Measurements from ENCODE around the gene WDR35.

WDR35 gene

DNA sequence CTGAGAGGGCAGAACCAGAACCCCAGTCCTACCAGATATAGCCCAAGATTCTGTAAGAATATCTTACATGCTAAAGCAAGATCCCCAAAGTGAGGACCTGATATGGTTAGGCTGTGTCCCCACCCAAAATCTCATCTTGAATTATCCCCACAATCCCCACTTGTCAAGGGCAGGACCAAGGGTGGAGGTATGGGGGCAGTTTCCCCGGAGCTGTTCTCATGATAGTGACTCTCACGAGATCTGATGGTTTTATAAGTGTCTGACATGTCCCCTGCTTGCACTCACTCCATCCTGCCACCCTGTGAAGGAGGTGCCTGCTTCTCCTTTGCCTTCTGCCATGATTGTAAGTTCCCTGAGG is 108.0 kb downstream of the WDR35 start:
- TF ChIP-seq CREB1 (IDR thresholded peaks at IDR 0.05; ENCODE audit: low read depth): no peak
- no peak for TF ChIP-seq EP300 (IDR thresholded peaks at IDR 0.05; ENCODE audit: borderline replicate concordance)
- TF ChIP-seq NFIC (IDR thresholded peaks at IDR 0.05): no peak
- no peak for TF ChIP-seq EGR1 (IDR thresholded peaks at IDR 0.05)
- no peak for TF ChIP-seq RAD21 (IDR thresholded peaks at IDR 0.05; ENCODE audit: low read depth)
- no peak for TF ChIP-seq TAF1 (IDR thresholded peaks at IDR 0.05; ENCODE audit: low read depth)
- no peak for TF ChIP-seq FOXM1 (IDR thresholded peaks at IDR 0.05; ENCODE audit: borderline replicate concordance, low read depth)
- TF ChIP-seq ZBTB7A (IDR thresholded peaks at IDR 0.05; ENCODE audit: low read depth): no peak

DNA sequence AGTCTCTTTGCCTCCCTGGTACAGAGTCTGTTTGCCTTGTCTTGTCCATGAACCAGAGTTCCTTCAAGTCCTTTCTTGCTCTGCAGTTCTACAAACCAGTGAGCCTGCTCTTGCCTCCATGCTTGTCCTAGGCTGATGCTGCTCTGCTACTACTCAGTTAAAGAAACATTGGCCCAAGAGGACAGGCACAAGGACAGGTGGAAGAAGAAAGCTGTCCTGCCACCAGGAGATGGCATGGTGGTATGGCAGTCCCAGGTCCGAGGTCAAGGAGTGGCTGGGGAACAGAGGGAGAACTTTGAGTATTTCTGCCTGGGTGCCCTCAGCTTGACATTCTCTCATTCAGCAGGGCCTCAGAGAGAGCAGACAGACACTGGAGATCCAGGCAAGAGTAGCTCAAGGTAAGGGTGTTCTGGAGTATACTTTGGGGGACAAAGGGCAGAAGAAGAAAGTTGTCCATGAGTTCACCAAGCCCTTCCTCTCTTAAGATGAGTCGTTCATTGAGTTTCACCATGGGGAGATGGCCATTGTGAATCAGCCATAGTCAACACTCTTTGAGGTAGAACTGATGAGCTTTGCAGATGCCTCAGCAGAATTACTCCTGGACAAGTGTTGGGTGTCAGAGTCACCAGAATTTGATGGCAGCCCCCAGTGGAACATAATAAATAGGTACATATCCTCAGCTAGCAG is 108.5 kb downstream of the WDR35 start:
- TF ChIP-seq EP300 (IDR thresholded peaks at IDR 0.05; ENCODE audit: borderline replicate concordance) (no peak), MAX (IDR thresholded peaks at IDR 0.05) (no peak), TEAD4 (IDR thresholded peaks at IDR 0.05) (no peak), EGR1 (IDR thresholded peaks at IDR 0.05) (no peak), TAF1 (IDR thresholded peaks at IDR 0.05; ENCODE audit: low read depth) (no peak), NFIC (IDR thresholded peaks at IDR 0.05) (no peak), FOXM1 (IDR thresholded peaks at IDR 0.05; ENCODE audit: borderline replicate concordance, low read depth) (no peak)

DNA sequence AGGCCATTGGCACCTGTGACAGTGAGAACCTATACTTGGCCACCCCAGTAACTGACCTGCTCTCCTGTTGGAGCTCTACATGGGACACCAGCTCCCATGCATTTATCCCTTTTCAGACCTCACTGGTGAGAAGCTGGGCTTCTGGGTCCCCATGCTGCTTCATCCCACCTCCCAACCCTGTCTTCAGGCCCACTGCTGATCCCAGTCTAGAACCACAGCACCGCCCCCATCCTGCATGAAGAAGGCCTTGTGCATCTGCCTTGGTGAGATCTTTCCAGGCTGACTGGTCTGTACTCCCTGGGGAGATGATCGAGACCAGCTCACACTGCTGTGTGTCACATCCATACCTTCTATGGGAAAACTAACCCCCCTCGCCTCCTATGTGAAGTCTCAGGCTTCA is 110.8 kb downstream of the WDR35 start:
- no peak for TF ChIP-seq NFIC (IDR thresholded peaks at IDR 0.05)
- TF ChIP-seq RAD21 (IDR thresholded peaks at IDR 0.05; ENCODE audit: low read depth): no peak
- no peak for TF ChIP-seq TCF12 (IDR thresholded peaks at IDR 0.05; ENCODE audit: low read depth)
- no peak for TF ChIP-seq YY1 (IDR thresholded peaks at IDR 0.05; ENCODE audit: low read depth)
- TF ChIP-seq MAX (IDR thresholded peaks at IDR 0.05): no peak
- no peak for TF ChIP-seq CEBPB (IDR thresholded peaks at IDR 0.05)
- no peak for TF ChIP-seq CREB1 (IDR thresholded peaks at IDR 0.05; ENCODE audit: low read depth)
- no peak for TF ChIP-seq ZBTB7A (IDR thresholded peaks at IDR 0.05; ENCODE audit: low read depth)
- no peak for TF ChIP-seq FOXM1 (IDR thresholded peaks at IDR 0.05; ENCODE audit: borderline replicate concordance, low read depth)
- no peak for TF ChIP-seq TAF1 (IDR thresholded peaks at IDR 0.05; ENCODE audit: low read depth)
- TF ChIP-seq TEAD4 (IDR thresholded peaks at IDR 0.05): no peak
- TF ChIP-seq, protein P1, sequence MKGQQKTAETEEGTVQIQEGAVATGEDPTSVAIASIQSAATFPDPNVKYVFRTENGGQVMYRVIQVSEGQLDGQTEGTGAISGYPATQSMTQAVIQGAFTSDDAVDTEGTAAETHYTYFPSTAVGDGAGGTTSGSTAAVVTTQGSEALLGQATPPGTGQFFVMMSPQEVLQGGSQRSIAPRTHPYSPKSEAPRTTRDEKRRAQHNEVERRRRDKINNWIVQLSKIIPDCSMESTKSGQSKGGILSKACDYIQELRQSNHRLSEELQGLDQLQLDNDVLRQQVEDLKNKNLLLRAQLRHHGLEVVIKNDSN (IDR thresholded peaks at IDR 0.05): no peak
- TF ChIP-seq EGR1 (IDR thresholded peaks at IDR 0.05): no peak
- no peak for TF ChIP-seq EP300 (IDR thresholded peaks at IDR 0.05; ENCODE audit: borderline replicate concordance)
- TF ChIP-seq, protein P2, sequence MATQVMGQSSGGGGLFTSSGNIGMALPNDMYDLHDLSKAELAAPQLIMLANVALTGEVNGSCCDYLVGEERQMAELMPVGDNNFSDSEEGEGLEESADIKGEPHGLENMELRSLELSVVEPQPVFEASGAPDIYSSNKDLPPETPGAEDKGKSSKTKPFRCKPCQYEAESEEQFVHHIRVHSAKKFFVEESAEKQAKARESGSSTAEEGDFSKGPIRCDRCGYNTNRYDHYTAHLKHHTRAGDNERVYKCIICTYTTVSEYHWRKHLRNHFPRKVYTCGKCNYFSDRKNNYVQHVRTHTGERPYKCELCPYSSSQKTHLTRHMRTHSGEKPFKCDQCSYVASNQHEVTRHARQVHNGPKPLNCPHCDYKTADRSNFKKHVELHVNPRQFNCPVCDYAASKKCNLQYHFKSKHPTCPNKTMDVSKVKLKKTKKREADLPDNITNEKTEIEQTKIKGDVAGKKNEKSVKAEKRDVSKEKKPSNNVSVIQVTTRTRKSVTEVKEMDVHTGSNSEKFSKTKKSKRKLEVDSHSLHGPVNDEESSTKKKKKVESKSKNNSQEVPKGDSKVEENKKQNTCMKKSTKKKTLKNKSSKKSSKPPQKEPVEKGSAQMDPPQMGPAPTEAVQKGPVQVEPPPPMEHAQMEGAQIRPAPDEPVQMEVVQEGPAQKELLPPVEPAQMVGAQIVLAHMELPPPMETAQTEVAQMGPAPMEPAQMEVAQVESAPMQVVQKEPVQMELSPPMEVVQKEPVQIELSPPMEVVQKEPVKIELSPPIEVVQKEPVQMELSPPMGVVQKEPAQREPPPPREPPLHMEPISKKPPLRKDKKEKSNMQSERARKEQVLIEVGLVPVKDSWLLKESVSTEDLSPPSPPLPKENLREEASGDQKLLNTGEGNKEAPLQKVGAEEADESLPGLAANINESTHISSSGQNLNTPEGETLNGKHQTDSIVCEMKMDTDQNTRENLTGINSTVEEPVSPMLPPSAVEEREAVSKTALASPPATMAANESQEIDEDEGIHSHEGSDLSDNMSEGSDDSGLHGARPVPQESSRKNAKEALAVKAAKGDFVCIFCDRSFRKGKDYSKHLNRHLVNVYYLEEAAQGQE (IDR thresholded peaks at IDR 0.05; ENCODE audit: low read depth): no peak

DNA sequence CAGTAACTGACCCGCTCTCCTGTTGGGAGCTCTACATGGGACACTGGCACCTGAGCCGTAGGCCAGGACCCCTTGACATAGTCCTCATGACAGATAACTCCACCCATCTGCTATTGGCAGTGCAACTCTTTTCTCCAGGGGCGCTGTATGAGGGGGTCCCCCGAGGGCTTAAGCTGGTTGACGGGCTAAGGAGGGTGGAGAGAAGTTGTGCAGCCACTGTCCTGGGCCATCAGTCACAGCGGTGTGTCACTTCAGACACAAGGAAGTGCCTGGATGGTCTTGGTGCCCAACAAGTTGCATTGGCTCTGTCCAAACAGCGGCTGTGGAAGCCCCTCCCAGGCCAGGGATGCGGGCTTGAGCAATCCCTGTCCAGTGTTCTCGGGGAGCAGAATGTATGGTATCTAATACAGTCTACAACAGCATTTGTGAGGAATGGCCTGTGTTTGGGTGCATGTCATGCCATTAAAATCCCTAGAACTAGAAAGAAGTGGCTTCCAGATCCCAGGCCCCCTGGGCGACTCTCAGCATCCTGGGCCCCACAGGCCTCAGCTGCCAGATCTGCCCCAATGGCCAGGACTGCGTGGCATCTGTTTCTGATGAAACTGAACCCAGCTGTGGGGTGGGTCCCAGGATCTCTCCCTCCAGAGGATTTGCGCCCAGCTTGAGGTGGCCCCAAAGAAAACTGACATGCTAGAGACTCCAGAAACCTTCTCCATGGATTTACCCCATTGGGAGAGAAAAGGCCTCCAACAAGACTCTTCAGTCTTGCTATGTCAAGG is 111.4 kb downstream of the WDR35 start:
- TF ChIP-seq CREB1 (IDR thresholded peaks at IDR 0.05; ENCODE audit: low read depth) (no peak), TEAD4 (IDR thresholded peaks at IDR 0.05) (no peak), FOXM1 (IDR thresholded peaks at IDR 0.05; ENCODE audit: borderline replicate concordance, low read depth) (no peak), MAX (IDR thresholded peaks at IDR 0.05) (no peak), TCF12 (IDR thresholded peaks at IDR 0.05; ENCODE audit: low read depth) (no peak), NFIC (IDR thresholded peaks at IDR 0.05) (no peak), EP300 (IDR thresholded peaks at IDR 0.05; ENCODE audit: borderline replicate concordance) (no peak), EGR1 (IDR thresholded peaks at IDR 0.05) (no peak), RAD21 (IDR thresholded peaks at IDR 0.05; ENCODE audit: low read depth) (no peak), YY1 (IDR thresholded peaks at IDR 0.05; ENCODE audit: low read depth) (no peak), TAF1 (IDR thresholded peaks at IDR 0.05; ENCODE audit: low read depth) (no peak), ZBTB7A (IDR thresholded peaks at IDR 0.05; ENCODE audit: low read depth) (no peak), CEBPB (IDR thresholded peaks at IDR 0.05) (no peak)
- TF ChIP-seq, protein P2 (IDR thresholded peaks at IDR 0.05; ENCODE audit: low read depth): no peak
- TF ChIP-seq, protein P1 (IDR thresholded peaks at IDR 0.05): no peak

DNA sequence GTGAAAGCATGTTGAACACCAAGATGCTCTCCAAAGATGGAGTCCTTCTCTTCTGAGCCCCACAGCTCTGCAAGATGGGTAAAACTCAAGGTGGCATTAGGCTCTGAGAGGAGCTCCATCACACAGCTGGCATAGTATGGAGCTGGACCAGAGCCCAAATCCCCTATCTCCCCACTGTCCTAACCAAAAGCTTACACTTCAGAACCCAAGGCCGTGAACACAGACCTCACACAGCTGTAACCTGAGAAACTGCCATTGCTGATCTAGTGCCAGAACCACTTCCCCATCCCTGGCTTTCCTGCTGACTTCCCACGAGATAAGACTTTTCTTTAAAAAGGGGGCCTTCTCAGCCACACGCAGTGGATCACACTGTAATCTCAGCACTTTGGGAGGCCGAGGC is 113.2 kb downstream of the WDR35 start:
- TF ChIP-seq ZBTB7A (IDR thresholded peaks at IDR 0.05; ENCODE audit: low read depth) (no peak), MAX (IDR thresholded peaks at IDR 0.05) (no peak), NFIC (IDR thresholded peaks at IDR 0.05) (no peak), TCF12 (IDR thresholded peaks at IDR 0.05; ENCODE audit: low read depth) (no peak), RAD21 (IDR thresholded peaks at IDR 0.05; ENCODE audit: low read depth) (no peak), CREB1 (IDR thresholded peaks at IDR 0.05; ENCODE audit: low read depth) (no peak), YY1 (IDR thresholded peaks at IDR 0.05; ENCODE audit: low read depth) (no peak), CEBPB (IDR thresholded peaks at IDR 0.05) (no peak), TAF1 (IDR thresholded peaks at IDR 0.05; ENCODE audit: low read depth) (no peak), EP300 (IDR thresholded peaks at IDR 0.05; ENCODE audit: borderline replicate concordance) (no peak), FOXM1 (IDR thresholded peaks at IDR 0.05; ENCODE audit: borderline replicate concordance, low read depth) (no peak), EGR1 (IDR thresholded peaks at IDR 0.05) (no peak), TEAD4 (IDR thresholded peaks at IDR 0.05) (no peak)
- TF ChIP-seq, protein P2 (IDR thresholded peaks at IDR 0.05; ENCODE audit: low read depth): no peak
- TF ChIP-seq, protein P1 (IDR thresholded peaks at IDR 0.05): no peak

Data from Ishikawa (cell line).